Ovary (tissue), 3 donors: ENCODE measurements around the gene GRIK4.

Source experiments
- CTCF ChIP-seq, 3 donors: fragments of 450-650 bp in 2 of 3; fragments of 200-600 bp in 1 of 3; IDR thresholded peaks; one replicate each; pipeline versions ENCODE4 v1.5.1 to v1.8.0; 2016 to 2022; ENCODE audit warnings: antibody characterized with exemption in 3 of 3, mild to moderate bottlenecking in 1 of 3
- EP300 ChIP-seq: sonication (generic); formaldehyde crosslinking; IDR thresholded peaks from one replicate; pipeline ENCODE4 v1.6.1; 2017; ENCODE audit warnings: antibody characterized with exemption
- donor health status: DM: no; HTN: no; CAD: no.

- TF ChIP-seq CTCF (IDR thresholded peaks at IDR 0.05): no peak
- TF ChIP-seq EP300: no peak
These were observed 2.1 kb downstream of the GRIK4 start for GRCh38 chr11:120513436-120514315.
